ENCODE results near the gene BIRC5.
"Not testable (repeated sequence)": the region's sequence is repeated elsewhere in the genome, so short reads cannot be mapped to it uniquely, and the experiment has no call there.

The BIRC5 gene

DNA sequence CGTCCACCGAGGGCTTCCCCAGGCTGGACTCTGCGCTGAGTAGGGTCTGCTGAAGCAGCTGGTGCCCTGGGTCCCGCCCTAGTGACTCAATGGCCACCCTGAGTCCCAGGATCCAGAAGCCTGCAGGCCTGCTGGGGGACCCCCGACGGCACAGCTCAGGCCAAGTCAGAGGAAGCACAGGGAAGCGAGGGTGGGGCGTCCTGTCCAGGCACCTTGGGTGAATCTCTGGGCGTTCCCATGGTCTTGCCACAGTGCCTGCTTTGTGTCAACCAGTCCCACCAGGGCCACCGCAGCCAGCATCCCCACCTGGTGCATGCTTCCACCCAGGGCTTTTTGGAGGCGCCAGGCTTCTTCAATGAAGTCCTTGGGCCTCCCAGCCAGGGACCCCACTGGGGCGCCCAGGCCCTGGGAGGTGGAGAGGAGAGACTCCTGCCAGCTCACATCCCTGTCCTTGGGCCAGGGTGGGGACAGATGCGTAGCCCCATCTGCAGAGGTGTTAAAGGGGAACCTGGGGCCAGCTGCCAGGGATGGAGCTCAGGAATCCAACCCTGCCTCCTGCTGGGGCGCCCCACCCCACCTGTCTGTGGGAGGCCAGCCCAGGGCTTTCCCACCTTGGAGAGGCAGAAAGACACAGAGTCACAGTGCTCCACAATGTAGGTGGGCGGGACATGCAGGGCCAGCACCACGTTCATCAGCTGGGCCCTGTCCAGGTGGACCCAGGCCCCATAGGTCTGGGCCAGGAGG lies 35.2 kb downstream of the BIRC5 start:
- Histone ChIP-seq H3K9me3 (ENCODE audit: control insufficient read depth, low read depth, low read length) (no peaks in the 10 kb centered on the region), H3K36me3 (ENCODE audit: control insufficient read depth, low read depth, low read length) (no peaks in the 10 kb centered on the region), H3K9ac (ENCODE audit: low read length) (no peak overlapping the region)

GRCh38 chr17:78249818-78250806 lies 36.1 kb downstream of the BIRC5 start:
- Histone ChIP-seq H3K4me3 (ENCODE audit: low read length) (no peak overlapping the region), H3K9ac (ENCODE audit: low read length) (no peak overlapping the region), H3K9me3 (ENCODE audit: control insufficient read depth, low read depth, low read length) (no peaks in the 10 kb centered on the region), H3K27me3 (ENCODE audit: control insufficient read depth, insufficient read depth, low read length) (no peaks in the 10 kb centered on the region), H3K36me3 (ENCODE audit: control insufficient read depth, low read depth, low read length) (no peaks in the 10 kb centered on the region), H3K27ac (ENCODE audit: low read length) (no peak overlapping the region), H3K4me1 (ENCODE audit: control insufficient read depth, low read depth, low read length) (peaks cover 8% of the 10 kb centered on the region)

More for the DNA sequence above, 35.2 kb downstream of the BIRC5 start:
- Histone ChIP-seq H3K27me3 (ENCODE audit: control insufficient read depth, insufficient read depth, low read length) (no peaks in the 10 kb centered on the region), H3K27ac (ENCODE audit: low read length) (no peak overlapping the region), H3K4me3 (ENCODE audit: low read length) (no peak overlapping the region), H3K4me1 (ENCODE audit: control insufficient read depth, low read depth, low read length) (peaks cover 8% of the 10 kb centered on the region)

DNA sequence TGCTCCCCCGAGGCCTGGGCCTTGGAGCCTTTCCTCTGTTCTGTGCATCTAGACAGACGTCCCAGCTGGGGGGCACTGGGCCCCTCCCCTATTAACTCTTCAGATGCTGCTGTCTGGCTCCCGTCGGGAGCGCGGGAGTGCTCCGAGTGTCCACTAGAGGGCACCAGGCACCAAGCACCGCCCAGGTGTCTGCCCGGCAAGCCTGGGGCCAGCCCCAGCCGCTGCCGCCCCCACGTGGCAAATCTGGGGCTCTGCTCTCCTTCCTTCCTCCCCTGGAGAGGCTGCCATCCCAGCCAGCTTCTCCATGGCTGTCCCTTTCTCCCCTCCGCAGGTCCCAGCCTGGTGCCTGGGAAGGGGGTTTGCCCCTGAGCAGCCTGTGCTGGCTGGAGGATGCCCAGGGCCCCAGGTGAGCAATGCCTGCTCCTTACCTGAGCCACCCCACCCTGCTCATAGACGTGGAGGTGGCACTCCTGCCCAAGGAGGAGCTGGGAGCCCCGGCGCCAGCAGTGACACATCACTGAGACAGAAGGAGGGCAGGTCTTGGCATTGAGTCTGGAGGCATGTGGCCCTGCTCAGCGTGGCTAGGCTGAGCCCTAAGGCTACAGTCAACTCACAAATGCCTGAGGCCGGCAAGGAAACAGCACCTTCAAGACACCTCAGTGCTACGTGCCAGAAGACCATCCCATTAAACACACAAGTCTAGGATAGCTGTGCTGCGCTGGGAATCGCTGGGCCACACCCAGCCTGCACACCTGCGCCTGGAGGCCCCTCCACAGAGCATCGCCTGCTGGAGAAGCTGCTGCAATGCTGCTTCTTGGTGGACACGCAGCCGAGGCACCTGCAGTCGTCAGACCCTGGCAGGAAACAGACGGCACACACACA lies 37.1 kb downstream of the BIRC5 start:
- Histone ChIP-seq H3K27ac (ENCODE audit: low read length) (no peak overlapping the region), H3K4me1 (ENCODE audit: control insufficient read depth, low read depth, low read length) (peaks cover 8% of the 10 kb centered on the region), H3K9me3 (ENCODE audit: control insufficient read depth, low read depth, low read length) (no peaks in the 10 kb centered on the region), H3K9ac (ENCODE audit: low read length) (no peak overlapping the region), H3K27me3 (ENCODE audit: control insufficient read depth, insufficient read depth, low read length) (no peaks in the 10 kb centered on the region), H3K36me3 (ENCODE audit: control insufficient read depth, low read depth, low read length) (no peaks in the 10 kb centered on the region), H3K4me3 (ENCODE audit: low read length) (no peak overlapping the region)

DNA sequence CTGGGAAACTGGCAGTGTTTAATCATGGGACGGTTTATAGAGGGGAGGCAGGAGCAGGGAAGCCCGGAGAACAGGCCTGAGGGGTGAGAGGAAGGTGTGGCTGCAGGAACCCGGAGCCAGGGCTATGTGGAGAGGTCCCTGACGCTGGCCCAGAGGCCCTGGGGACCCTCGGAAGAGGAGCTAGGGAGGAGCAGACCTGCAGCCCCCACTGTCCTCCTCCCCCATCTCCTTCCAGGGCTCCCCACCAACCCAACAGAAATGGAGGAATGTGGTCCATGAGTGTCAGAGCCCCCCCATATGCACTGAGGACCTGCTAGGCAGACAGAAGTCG lies 37.7 kb downstream of the BIRC5 start:
- Histone ChIP-seq H3K27ac (ENCODE audit: low read length) (no peak overlapping the region), H3K9ac (ENCODE audit: low read length) (no peak overlapping the region), H3K9me3 (ENCODE audit: control insufficient read depth, low read depth, low read length) (no peaks in the 10 kb centered on the region), H3K4me1 (ENCODE audit: control insufficient read depth, low read depth, low read length) (peaks cover 8% of the 10 kb centered on the region), H3K27me3 (ENCODE audit: control insufficient read depth, insufficient read depth, low read length) (no peaks in the 10 kb centered on the region), H3K4me3 (ENCODE audit: low read length) (no peak overlapping the region), H3K36me3 (ENCODE audit: control insufficient read depth, low read depth, low read length) (no peaks in the 10 kb centered on the region)

- Histone ChIP-seq H3K9me3 (ENCODE audit: control insufficient read depth, low read depth, low read length) (no peaks in the 10 kb centered on the region), H3K9ac (ENCODE audit: low read length) (no peak overlapping the region), H3K4me1 (ENCODE audit: control insufficient read depth, low read depth, low read length) (peaks cover 8% of the 10 kb centered on the region), H3K36me3 (ENCODE audit: control insufficient read depth, low read depth, low read length) (no peaks in the 10 kb centered on the region), H3K4me3 (ENCODE audit: low read length) (no peak overlapping the region), H3K27ac (ENCODE audit: low read length) (no peak overlapping the region), H3K27me3 (ENCODE audit: control insufficient read depth, insufficient read depth, low read length) (no peaks in the 10 kb centered on the region)
These were observed 38.1 kb downstream of the BIRC5 start for GRCh38 chr17:78252111-78252634.

GRCh38 chr17:78252701-78253635 lies 38.9 kb downstream of the BIRC5 start:
- Histone ChIP-seq H3K36me3 (ENCODE audit: control insufficient read depth, low read depth, low read length) (no peaks in the 10 kb centered on the region), H3K27ac (ENCODE audit: low read length) (no peak overlapping the region), H3K9me3 (ENCODE audit: control insufficient read depth, low read depth, low read length) (no peaks in the 10 kb centered on the region), H3K27me3 (ENCODE audit: control insufficient read depth, insufficient read depth, low read length) (no peaks in the 10 kb centered on the region), H3K9ac (ENCODE audit: low read length) (no peak overlapping the region), H3K4me1 (ENCODE audit: control insufficient read depth, low read depth, low read length) (peaks cover 13% of the 10 kb centered on the region), H3K4me3 (ENCODE audit: low read length) (no peak overlapping the region)

DNA sequence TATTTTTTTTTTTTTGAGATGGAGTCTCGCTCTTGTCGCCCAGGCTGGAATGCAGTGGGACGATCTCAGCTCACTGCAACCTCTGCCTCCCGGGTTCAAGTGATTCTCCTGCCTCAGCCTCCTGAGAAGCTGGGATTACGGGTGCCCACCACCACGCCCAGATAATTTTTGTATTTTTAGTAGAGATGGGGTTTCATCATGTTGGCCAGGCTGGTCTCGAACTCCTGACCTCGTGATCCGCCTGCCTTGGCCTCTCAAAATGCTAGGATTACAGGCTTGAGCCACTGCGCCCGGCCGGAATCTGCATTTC lies 39.5 kb downstream of the BIRC5 start:
- Histone ChIP-seq H3K4me3 (ENCODE audit: low read length) (peak overlapping the region; percentile 82), H3K9ac (ENCODE audit: low read length) (peak overlapping the region; percentile 82), H3K4me1 (ENCODE audit: control insufficient read depth, low read depth, low read length) (peaks cover 16% of the 10 kb centered on the region)
- H3K27ac ChIP-seq (ENCODE audit: low read length); H3K36me3 ChIP-seq (ENCODE audit: control insufficient read depth, low read depth, low read length); H3K9me3 ChIP-seq (ENCODE audit: control insufficient read depth, low read depth, low read length); H3K27me3 ChIP-seq (ENCODE audit: control insufficient read depth, insufficient read depth, low read length): not testable (repeated sequence)

GRCh38 chr17:78253946-78254672 lies 40.1 kb downstream of the BIRC5 start:
- H3K36me3 ChIP-seq (ENCODE audit: control insufficient read depth, low read depth, low read length), result no peaks in the 10 kb centered on the region
- peak overlapping the region; percentile 82 for H3K9ac ChIP-seq (ENCODE audit: low read length)
- peak overlapping the region; percentile 77 for H3K27ac ChIP-seq (ENCODE audit: low read length)
- no peaks in the 10 kb centered on the region for H3K9me3 ChIP-seq (ENCODE audit: control insufficient read depth, low read depth, low read length)
- peak overlapping the region; percentile 82 for H3K4me3 ChIP-seq (ENCODE audit: low read length)
- H3K4me1 ChIP-seq (ENCODE audit: control insufficient read depth, low read depth, low read length), result peaks cover 16% of the 10 kb centered on the region
- H3K27me3 ChIP-seq (ENCODE audit: control insufficient read depth, insufficient read depth, low read length), result no peaks in the 10 kb centered on the region

DNA sequence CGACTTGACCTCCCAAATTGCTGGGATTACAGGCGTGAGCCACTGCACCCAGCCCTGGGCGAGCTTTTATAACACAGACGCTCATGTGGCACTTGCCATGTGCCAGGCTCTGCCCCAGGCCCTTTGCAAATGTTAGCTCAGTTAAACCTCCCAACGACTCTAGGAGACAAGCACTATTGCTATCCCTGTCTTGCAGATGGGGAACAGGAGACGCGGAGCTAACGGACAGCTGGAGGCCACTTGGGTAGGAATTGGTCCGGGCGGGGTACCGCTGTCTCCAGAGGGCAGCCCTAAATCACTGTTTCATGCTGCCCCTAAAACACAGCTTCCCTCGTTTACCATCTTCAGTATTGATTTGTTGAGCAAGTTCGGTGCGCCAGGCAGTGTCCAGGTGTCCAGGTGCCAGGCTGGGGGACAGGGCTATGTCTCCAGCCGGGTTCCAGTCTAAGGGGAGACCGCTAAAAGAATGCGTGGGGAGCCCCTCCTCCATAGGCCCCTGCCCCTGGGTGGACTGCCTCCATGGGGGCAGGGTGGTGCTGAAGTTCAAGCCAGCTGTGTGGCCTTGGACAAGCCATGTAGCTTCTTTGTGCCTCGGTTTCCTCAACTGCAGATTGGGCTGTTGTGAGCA lies 41.1 kb downstream of the BIRC5 start:
- H3K36me3 ChIP-seq (ENCODE audit: control insufficient read depth, low read depth, low read length), result no peaks in the 10 kb centered on the region
- H3K4me1 ChIP-seq (ENCODE audit: control insufficient read depth, low read depth, low read length), result peaks cover 16% of the 10 kb centered on the region
- no peak overlapping the region for H3K4me3 ChIP-seq (ENCODE audit: low read length)
- H3K27ac ChIP-seq (ENCODE audit: low read length), result no peak overlapping the region
- H3K9me3 ChIP-seq (ENCODE audit: control insufficient read depth, low read depth, low read length), result no peaks in the 10 kb centered on the region
- no peak overlapping the region for H3K9ac ChIP-seq (ENCODE audit: low read length)
- no peaks in the 10 kb centered on the region for H3K27me3 ChIP-seq (ENCODE audit: control insufficient read depth, insufficient read depth, low read length)
